CD4-positive, alpha-beta memory T cell (primary cell): ENCODE measurements around the gene PGBD5. TPM values are rescaled to one million over a fixed set of nuclear protein-coding genes. Genes with fewer than 3 reads are reported as not detected.

ENCODE experiments used
- CTCF ChIA-PET: fragments of 350-600 bp; sonication (Branson Sonifier 250); formaldehyde crosslinking; loops from one replicate; lab custom pipeline; 2021; ENCODE audit warnings: inconsistent platforms; ENCODE audit not compliant: partially characterized antibody; lab: Charles Lee
- POLR2A ChIA-PET: fragments of 350-600 bp; sonication (Branson Sonifier 250); formaldehyde crosslinking; loops from one replicate; lab custom pipeline; 2021; ENCODE audit not compliant: partially characterized antibody; lab: Charles Lee
- DNase-seq, 5 donors: peaks; one replicate each; pipeline versions ENCODE4 v3.0.0 to v3.0.0-alpha.2; 2020 to 2022; ENCODE audit warnings: mixed read lengths in 1 of 5
- H3K27ac ChIP-seq: one replicate; pipeline ENCODE4 v1.7.0; 2013; ENCODE audit warnings: low read depth, low read length
- H3K27me3 ChIP-seq: 2 replicates; pipeline ENCODE4 v1.7.0; 2013; ENCODE audit warnings: mild to moderate bottlenecking, low read length, moderate library complexity; ENCODE audit not compliant: insufficient read depth
- H3K36me3 ChIP-seq: 2 replicates; pipeline ENCODE4 v1.7.0; 2013; ENCODE audit warnings: mild to moderate bottlenecking, low read length, moderate library complexity; ENCODE audit not compliant: insufficient read depth
- H3K4me1 ChIP-seq: 2 replicates; pipeline ENCODE4 v1.7.0; 2013; ENCODE audit warnings: mild to moderate bottlenecking, low read length, moderate library complexity; ENCODE audit not compliant: insufficient read depth
- H3K4me3 ChIP-seq, 2 donors: one replicate each; pipeline ENCODE4 v1.7.0; 2013; ENCODE audit warnings: low read length in 2 of 2, mild to moderate bottlenecking in 1 of 2
- H3K9me3 ChIP-seq, 2 donors: one replicate each; pipeline ENCODE4 v1.7.0; 2013; ENCODE audit warnings: low read length in 2 of 2, control low read depth in 1 of 2; ENCODE audit not compliant: control insufficient read depth in 1 of 2
- H3K27ac Mint-ChIP-seq, 7 donors: one replicate each; pipeline ENCODE4 v1.8.0; 2020 to 2021; ENCODE audit warnings: mixed read lengths in 7 of 7, mild to moderate bottlenecking in 6 of 7, inconsistent platforms in 3 of 7, moderate library complexity in 3 of 7
- H3K27me3 Mint-ChIP-seq, 2 donors: one replicate each; pipeline ENCODE4 v1.8.0; 2020 to 2021; ENCODE audit warnings: mixed read lengths in 2 of 2
- H3K36me3 Mint-ChIP-seq, 2 donors: one replicate each; pipeline ENCODE4 v1.8.0; 2020 to 2021; ENCODE audit warnings: mixed read lengths in 2 of 2, inconsistent platforms in 1 of 2, mild to moderate bottlenecking in 1 of 2
- H3K4me1 Mint-ChIP-seq, 4 donors: one replicate each; pipeline ENCODE4 v1.8.0; 2020 to 2021; ENCODE audit warnings: mixed read lengths in 4 of 4, mild to moderate bottlenecking in 1 of 4
- H3K4me3 Mint-ChIP-seq, 8 donors: one replicate each; pipeline ENCODE4 v1.8.0; 2020 to 2021; ENCODE audit warnings: mixed read lengths in 8 of 8, mild to moderate bottlenecking in 7 of 8, moderate library complexity in 6 of 8, inconsistent platforms in 3 of 8
- H3K9me3 Mint-ChIP-seq, 8 donors: one replicate each; pipeline ENCODE4 v1.8.0; 2020 to 2021; ENCODE audit warnings: mixed read lengths in 8 of 8, mild to moderate bottlenecking in 5 of 8, inconsistent platforms in 3 of 8, moderate library complexity in 1 of 8
- intact Hi-C: fragments of 100-400 bp; cut with micrococcal nuclease; formaldehyde crosslinking; loops from one replicate; pipeline ENCODE4 v1.15.1; 2023
- polyA plus RNA-seq, 2 donors: library from polyadenylated mRNA; unstranded; fragments of 300-500 nt; fragmentation: Illumina TruSeq; gene quantifications; one replicate each; pipeline ENCODE4 v1.2.3, GENCODE V29; 2021
- total RNA-seq, 2 experiments: library from RNA; stranded (reverse); gene quantifications; one replicate each; pipeline ENCODE4 v1.2.3, GENCODE V29; 2021

PGBD5 gene
- total and polyA plus RNA-seq, 4 experiments from 2014 or later, result not detected

DNA sequence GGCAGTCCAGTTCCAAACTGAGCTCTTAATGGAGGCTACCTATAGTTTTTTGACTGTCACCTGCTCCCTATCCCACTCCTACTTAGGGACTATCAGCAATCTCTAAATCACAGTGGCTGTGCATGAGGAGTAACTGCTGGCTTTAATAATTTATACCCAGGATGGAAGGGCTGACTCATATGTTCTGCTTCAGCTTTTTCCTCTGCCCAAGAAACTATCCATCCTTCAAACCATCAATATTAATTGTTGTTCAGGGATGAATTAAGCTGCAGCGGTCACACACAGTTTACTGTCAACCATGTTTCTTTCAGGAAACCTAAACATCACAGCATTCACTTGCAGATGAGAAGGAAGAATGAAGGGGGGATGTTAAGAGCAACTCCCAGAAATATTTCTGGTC is 9.0 kb upstream of the PGBD5 start:
- ChIA-PET POLR2A (no interaction called here), CTCF (no interaction called here)
- Histone ChIP-seq H3K4me3 (no peak overlapping the region), H3K4me1 (no peaks in the 10 kb centered on the region), H3K27me3 (peaks cover 3% of the 10 kb centered on the region), H3K9me3 (no peaks in the 10 kb centered on the region), H3K27ac (no peak overlapping the region), H3K36me3 (no peaks in the 10 kb centered on the region)
- no peaks in the 10 kb centered on the region for H3K4me1 Mint-ChIP-seq
- no peak overlapping the region for H3K27ac Mint-ChIP-seq
- no peak for DNase-seq
- intact Hi-C loops, result no loop called here
- H3K36me3 Mint-ChIP-seq, result no peaks in the 10 kb centered on the region
- no peak overlapping the region for H3K4me3 Mint-ChIP-seq
- peaks cover 5 to 20% of the 10 kb centered on the region in 2 donors for H3K27me3 Mint-ChIP-seq
- H3K9me3 Mint-ChIP-seq, result peaks cover 0 to 6% (median 3%) of the 10 kb centered on the region in 8 donors

DNA sequence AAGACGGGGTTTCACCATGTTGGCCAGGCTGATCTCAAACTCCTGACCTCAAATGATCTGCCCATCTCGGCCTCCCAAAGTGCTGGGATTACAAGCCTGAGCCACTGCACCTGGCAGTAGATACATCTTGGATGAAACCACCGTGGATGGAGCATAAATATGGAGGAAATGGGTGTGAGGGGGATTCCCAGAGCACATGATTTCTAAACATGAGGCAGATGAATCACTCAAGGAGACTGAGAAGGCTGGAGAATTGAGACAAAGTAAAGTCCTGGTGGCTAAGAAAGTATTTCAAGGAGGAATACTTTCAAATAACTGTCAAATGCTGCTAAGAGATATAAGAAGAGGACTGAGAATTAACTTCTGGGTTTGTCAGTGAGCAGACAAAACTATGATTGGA is 5.4 kb upstream of the PGBD5 start:
- Mint-ChIP-seq H3K4me1 (peaks cover 2 to 10% (median 6%) of the 10 kb centered on the region in 4 donors), H3K27ac (no peak overlapping the region)
- no peak for DNase-seq

DNA sequence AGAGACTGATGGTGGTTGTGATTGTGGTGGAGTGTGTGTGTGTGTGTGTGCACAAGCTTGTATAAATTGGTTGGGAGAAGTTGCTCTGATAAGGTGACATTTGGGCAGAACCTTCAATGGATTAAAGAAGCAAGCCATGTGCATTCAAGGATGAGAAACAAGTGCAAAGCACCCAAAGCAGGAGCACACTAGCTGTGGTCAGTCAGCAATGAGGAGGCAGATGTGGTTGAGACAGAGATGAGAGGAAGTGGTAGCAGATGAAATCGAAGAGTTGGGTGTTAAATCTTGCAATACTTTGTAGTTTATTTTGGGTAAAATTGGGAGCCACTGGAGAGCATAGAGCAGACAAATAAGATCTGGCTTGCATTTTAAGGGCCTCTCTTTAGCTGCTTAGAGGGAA is 4.4 kb upstream of the PGBD5 start:
- Mint-ChIP-seq H3K4me3 (no peak overlapping the region), H3K9me3 (peaks cover 0 to 9% (median 5%) of the 10 kb centered on the region in 8 donors), H3K27ac (no peak overlapping the region), H3K36me3 (peaks cover 0 to 4% of the 10 kb centered on the region in 2 donors), H3K4me1 (peaks cover 2 to 10% (median 6%) of the 10 kb centered on the region in 4 donors), H3K27me3 (peaks cover 29 to 34% of the 10 kb centered on the region in 2 donors)
- Histone ChIP-seq H3K4me1 (no peaks in the 10 kb centered on the region), H3K9me3 (no peaks in the 10 kb centered on the region), H3K36me3 (no peaks in the 10 kb centered on the region), H3K4me3 (no peak overlapping the region), H3K27ac (no peak overlapping the region), H3K27me3 (peaks cover 16% of the 10 kb centered on the region)
- ChIA-PET POLR2A (no interaction called here), CTCF (no interaction called here)
- intact Hi-C loops, result no loop called here
- no peak for DNase-seq

More for the DNA sequence above, 5.4 kb upstream of the PGBD5 start:
- H3K36me3 Mint-ChIP-seq, result peaks cover 0 to 4% of the 10 kb centered on the region in 2 donors
- no peak overlapping the region for H3K4me3 Mint-ChIP-seq
- Histone ChIP-seq H3K27me3 (peaks cover 15% of the 10 kb centered on the region), H3K27ac (no peak overlapping the region), H3K36me3 (no peaks in the 10 kb centered on the region), H3K4me3 (no peak overlapping the region), H3K9me3 (no peaks in the 10 kb centered on the region), H3K4me1 (no peaks in the 10 kb centered on the region)
- H3K9me3 Mint-ChIP-seq, result peaks cover 0 to 9% (median 5%) of the 10 kb centered on the region in 8 donors
- ChIA-PET CTCF (no interaction called here), POLR2A (no interaction called here)
- intact Hi-C loops, result no loop called here
- H3K27me3 Mint-ChIP-seq, result peaks cover 29 to 34% of the 10 kb centered on the region in 2 donors

DNA sequence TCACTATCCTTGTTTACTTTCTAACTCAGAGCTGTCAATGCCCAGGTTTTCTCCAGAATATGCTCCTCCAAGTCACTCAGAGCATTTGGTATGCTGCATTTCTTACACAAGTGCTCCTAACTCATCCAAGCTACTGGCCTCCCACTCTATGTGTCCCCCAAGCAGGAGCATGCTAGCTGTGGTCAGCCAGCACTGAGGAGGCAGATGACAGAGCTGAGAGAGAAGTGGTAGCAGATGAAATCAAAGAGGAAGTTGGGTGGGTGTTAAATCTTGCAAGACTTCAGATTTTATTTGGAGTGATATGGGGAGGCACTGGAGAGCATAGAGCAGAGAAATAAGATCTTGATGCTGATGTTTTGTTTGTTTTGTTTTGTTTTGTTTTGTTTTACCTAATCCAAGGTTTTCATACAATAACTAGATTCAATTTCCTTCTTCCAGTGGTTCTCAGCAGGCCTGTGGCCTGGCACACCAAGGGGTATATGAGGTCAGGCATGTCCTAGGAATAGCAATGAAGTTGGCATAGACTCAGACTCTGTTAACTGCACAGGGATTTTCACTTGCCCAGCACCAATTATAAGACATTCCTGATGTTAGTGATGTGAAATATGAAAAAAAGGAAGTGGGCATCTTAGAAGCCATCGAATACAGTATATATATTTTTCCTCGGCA is 3.1 kb upstream of the PGBD5 start:
- Histone ChIP-seq H3K27me3 (peaks cover 19% of the 10 kb centered on the region), H3K4me3 (no peak overlapping the region), H3K9me3 (no peaks in the 10 kb centered on the region), H3K4me1 (peaks cover 6% of the 10 kb centered on the region), H3K27ac (no peak overlapping the region), H3K36me3 (no peaks in the 10 kb centered on the region)
- POLR2A ChIA-PET, result no interaction called here
- no peak for DNase-seq
- H3K27me3 Mint-ChIP-seq, result peaks cover 34 to 38% of the 10 kb centered on the region in 2 donors
- H3K4me1 Mint-ChIP-seq, result peaks cover 3 to 18% (median 11%) of the 10 kb centered on the region in 4 donors
- H3K27ac Mint-ChIP-seq, result no peak overlapping the region
- H3K9me3 Mint-ChIP-seq, result peaks cover 0 to 7% (median 5%) of the 10 kb centered on the region in 8 donors
- intact Hi-C loops, result no loop called here
- peaks cover 0 to 4% of the 10 kb centered on the region in 2 donors for H3K36me3 Mint-ChIP-seq
- no peak overlapping the region for H3K4me3 Mint-ChIP-seq
- CTCF ChIA-PET, result interaction anchor here (1.5 kb wide), 1 partner anchor 8 kb away, joined by 4 read pairs; no protein-coding TSS in a partner anchor

DNA sequence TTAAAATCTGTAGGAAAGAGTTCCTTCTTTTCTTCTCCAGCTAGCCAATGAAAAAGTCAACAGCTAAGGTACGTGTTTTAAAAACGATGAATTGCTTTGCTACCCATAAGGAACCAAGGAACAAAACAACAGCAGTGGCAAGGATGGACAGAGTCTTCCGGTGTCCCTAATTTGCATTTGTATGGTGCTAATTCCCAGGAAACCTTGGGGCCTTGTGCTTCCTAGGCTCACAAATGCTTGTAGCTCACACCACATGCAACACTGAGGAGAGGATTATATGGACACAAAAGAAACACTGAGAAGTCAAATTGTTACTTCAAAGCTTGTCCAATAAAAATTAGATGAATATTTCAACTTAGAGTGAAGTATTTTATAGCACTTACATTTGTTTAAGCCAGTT is 1.8 kb upstream of the PGBD5 start:
- ChIA-PET POLR2A (no interaction called here), CTCF (interaction anchor here (1.5 kb wide), 1 partner anchor 9 kb away, joined by 4 read pairs; no protein-coding TSS in a partner anchor)
- H3K4me1 ChIP-seq, result peaks cover 6% of the 10 kb centered on the region
- Mint-ChIP-seq H3K4me1 (peaks cover 4 to 18% (median 11%) of the 10 kb centered on the region in 4 donors), H3K27me3 (peaks cover 44 to 47% of the 10 kb centered on the region in 2 donors), H3K36me3 (peaks cover 0 to 4% of the 10 kb centered on the region in 2 donors), H3K4me3 (peak overlapping the region in 1 of 8 donors; percentile 12), H3K9me3 (peaks cover 0 to 7% (median 5%) of the 10 kb centered on the region in 8 donors), H3K27ac (no peak overlapping the region)
- intact Hi-C loops, result no loop called here
- no peaks in the 10 kb centered on the region for H3K9me3 ChIP-seq
- peaks cover 27% of the 10 kb centered on the region for H3K27me3 ChIP-seq
- no peak overlapping the region for H3K4me3 ChIP-seq
- no peak for DNase-seq
- no peak overlapping the region for H3K27ac ChIP-seq
- H3K36me3 ChIP-seq, result no peaks in the 10 kb centered on the region

DNA sequence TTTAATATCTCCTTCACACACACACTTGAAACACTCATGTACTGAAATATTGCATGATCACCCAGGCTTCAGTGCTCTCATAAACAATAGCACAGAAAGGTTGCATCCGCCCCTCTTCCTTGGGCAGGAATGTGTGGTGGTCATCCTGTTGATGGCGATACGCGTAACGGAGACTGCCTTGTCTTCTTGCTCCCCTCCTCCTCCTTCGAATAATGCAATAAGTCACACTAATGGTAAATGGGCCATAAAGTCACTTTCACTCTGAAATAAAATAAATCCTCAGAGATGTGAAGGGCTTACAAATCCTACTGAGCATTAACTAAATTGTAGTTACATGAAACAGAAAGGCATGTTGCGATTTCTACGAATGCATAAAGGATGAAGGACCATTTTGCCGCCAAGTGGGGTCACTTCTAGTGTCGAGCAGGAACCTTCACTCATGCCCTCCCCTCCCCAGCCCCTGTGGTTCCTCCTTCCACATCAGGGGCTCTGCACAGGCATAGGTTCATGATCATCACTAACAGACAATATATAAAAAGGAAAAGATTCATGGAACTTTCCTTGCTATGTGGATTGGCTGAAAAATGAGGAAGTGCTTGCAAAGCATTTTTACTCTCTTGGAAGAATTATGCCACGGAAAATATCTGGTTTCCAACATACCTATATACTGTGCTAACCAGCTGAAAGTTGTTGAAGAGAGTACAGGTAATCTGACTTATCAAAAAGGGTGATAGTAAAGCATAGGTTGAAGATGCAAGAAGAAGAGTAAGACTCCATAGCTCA is 1.2 kb upstream of the PGBD5 start:
- Mint-ChIP-seq H3K36me3 (peaks cover 0 to 4% of the 10 kb centered on the region in 2 donors), H3K27me3 (peaks cover 47 to 52% of the 10 kb centered on the region in 2 donors), H3K4me1 (peaks cover 4 to 18% (median 11%) of the 10 kb centered on the region in 4 donors), H3K27ac (no peak overlapping the region), H3K9me3 (peaks cover 0 to 7% (median 5%) of the 10 kb centered on the region in 8 donors), H3K4me3 (peak overlapping the region; percentile 65 to 83 (median 80))
- Histone ChIP-seq H3K4me3 (no peak overlapping the region), H3K27me3 (peaks cover 24% of the 10 kb centered on the region), H3K36me3 (no peaks in the 10 kb centered on the region), H3K27ac (no peak overlapping the region), H3K4me1 (peaks cover 6% of the 10 kb centered on the region), H3K9me3 (no peaks in the 10 kb centered on the region)
- no peak for DNase-seq
- intact Hi-C loops, result no loop called here
- CTCF ChIA-PET, result interaction anchor here (1.5 kb wide), 1 partner anchor 9 kb away, joined by 4 read pairs; no protein-coding TSS in a partner anchor
- POLR2A ChIA-PET, result no interaction called here
